ENCODE measurements around the gene TDP2.
A peak's percentile ranks its signal among the peaks of the same experiment; 100 is the strongest.
"Not testable (repeated sequence)": the region's sequence is repeated elsewhere in the genome, so short reads cannot be mapped to it uniquely, and the experiment has no call there.

Gene TDP2, protein sequence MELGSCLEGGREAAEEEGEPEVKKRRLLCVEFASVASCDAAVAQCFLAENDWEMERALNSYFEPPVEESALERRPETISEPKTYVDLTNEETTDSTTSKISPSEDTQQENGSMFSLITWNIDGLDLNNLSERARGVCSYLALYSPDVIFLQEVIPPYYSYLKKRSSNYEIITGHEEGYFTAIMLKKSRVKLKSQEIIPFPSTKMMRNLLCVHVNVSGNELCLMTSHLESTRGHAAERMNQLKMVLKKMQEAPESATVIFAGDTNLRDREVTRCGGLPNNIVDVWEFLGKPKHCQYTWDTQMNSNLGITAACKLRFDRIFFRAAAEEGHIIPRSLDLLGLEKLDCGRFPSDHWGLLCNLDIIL
- long read RNA-seq, donor 1, transcript TDP2-202 (7 exons, 2,071 nt): major isoform, 11 of 13 reads
- long read RNA-seq, donor 1, partial matches to known transcripts: 0 of 13 reads
- long read RNA-seq, donor 1, other reads (novel, unspliced or antisense): 0 of 13 reads
- long read RNA-seq, donor 2, transcript TDP2-202 (7 exons, 2,071 nt): major isoform, 8 of 10 reads
- long read RNA-seq, donor 2, partial matches to known transcripts: 0 of 10 reads
- long read RNA-seq, donor 2, other reads (novel, unspliced or antisense): 0 of 10 reads
- long read RNA-seq, donor 3, partial matches to known transcripts: 19 of 61 reads
- long read RNA-seq, donor 3, other reads (novel, unspliced or antisense): 37 of 61 reads
- long read RNA-seq, donor 4, transcript TDP2-202 (7 exons, 2,071 nt): major isoform, 9 of 18 reads
- long read RNA-seq, donor 4, partial matches to known transcripts: 7 of 18 reads
- long read RNA-seq, donor 4, other reads (novel, unspliced or antisense): 0 of 18 reads
- long read RNA-seq, donor 5, transcript TDP2-202 (7 exons, 2,071 nt): major isoform, 15 of 18 reads
- long read RNA-seq, donor 5, partial matches to known transcripts: 0 of 18 reads
- long read RNA-seq, donor 5, other reads (novel, unspliced or antisense): 0 of 18 reads
- long read RNA-seq, donor 6, transcript TDP2-202 (7 exons, 2,071 nt): major isoform, 12 of 17 reads
- long read RNA-seq, donor 6, partial matches to known transcripts: 5 of 17 reads
- long read RNA-seq, donor 6, other reads (novel, unspliced or antisense): 0 of 17 reads
- long read RNA-seq, donor 7, transcript TDP2-205 (2 exons, 714 nt): minor isoform, 9 of 294 reads
- long read RNA-seq, donor 7, transcript TDP2-202 (7 exons, 2,071 nt): major isoform, 18 of 294 reads
- long read RNA-seq, donor 7, partial matches to known transcripts: 267 of 294 reads
- long read RNA-seq, donor 7, other reads (novel, unspliced or antisense): 0 of 294 reads
- long read RNA-seq, donor 8, transcript TDP2-202 (7 exons, 2,071 nt): major isoform, 15 of 24 reads
- long read RNA-seq, donor 8, partial matches to known transcripts: 5 of 24 reads
- long read RNA-seq, donor 8, other reads (novel, unspliced or antisense): 0 of 24 reads

DNA sequence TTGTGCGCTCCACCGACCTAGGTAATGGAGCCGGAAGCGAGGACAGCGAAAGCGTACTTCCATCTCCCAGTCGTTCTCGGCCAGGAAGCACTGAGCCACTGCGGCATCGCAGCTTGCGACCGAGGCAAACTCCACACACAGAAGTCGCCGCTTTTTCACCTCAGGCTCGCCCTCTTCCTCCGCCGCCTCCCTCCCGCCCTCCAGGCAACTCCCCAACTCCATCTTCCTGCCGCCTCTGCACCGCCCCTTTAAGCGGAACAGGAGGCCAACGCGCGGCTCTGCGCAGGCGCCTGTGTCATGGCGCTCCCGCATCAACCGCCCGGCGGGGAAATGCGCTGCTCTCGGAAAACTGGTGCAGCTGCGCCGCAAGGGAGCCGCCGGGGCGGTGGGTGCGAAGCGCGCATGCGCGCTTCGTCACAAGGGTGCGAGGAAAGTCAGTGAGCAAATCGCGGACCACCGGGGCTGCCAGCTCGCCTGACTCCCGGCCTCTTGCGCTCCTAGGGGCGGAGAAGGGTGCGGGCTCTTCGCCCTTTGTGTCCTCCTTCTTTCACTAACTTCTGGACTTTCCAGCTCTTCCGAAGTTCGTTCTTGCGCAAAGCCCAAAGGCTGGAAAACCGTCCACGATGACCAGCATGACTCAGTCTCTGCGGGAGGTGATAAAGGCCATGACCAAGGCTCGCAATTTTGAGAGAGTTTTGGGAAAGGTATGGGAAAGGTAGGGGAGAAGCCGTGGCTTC is at the start of gene TDP2, which contains the start of gene ACOT13:
Gene TDP2, minus strand, starts transcription at position 259 of the 737 bp plus-strand sequence. Its CDS starts 37 bp downstream, at position 222.
Gene ACOT13, plus strand, starts transcription at position 437 of the 737 bp plus-strand sequence. Its CDS starts 187 bp downstream, at position 624.
- DNase-seq: peak; percentile 92

GRCh38 chr6:24710519-24711303 is 44.0 kb upstream of the TDP2 start:
- no peak for DNase-seq

GRCh38 chr6:24709014-24709711 is 42.5 kb upstream of the TDP2 start:
- no peak for DNase-seq

GRCh38 chr6:24708612-24709011 is 41.9 kb upstream of the TDP2 start:
- DNase-seq: no peak

- DNase-seq: no peak
These were observed 37.8 kb upstream of the TDP2 start for GRCh38 chr6:24704468-24704867.

DNA sequence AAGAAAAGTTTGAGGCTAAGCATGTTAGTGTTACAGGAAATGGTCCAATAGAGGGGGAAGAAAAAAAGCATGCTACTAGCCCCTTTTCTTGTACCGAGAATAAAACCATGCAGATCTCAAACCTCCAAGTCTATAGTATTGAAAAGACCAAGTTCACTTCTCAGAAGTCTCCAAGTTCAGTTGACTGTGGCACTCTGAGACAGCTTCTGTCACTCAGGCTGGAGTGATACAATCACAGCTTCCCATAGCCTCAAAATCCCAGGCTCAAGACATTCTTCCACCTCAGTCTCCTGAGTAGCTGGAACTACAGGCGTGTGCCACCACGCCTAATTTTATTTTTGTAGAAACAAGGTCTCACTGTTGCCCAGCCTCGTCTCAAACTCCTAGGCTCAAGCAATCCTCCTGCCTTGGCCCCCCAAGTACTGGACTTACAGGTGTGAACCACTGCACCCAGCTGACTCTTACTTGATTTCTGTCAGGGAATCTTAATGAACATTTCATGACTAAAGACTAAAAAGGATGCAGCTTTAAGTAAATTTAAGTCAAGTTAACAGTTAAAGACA is 36.1 kb upstream of the TDP2 start:
- DNase-seq: no peak

GRCh38 chr6:24699521-24700359 is 33.0 kb upstream of the TDP2 start:
- DNase-seq: no peak

- no peak for DNase-seq
These were observed 29.4 kb upstream of the TDP2 start for GRCh38 chr6:24696097-24696496.

GRCh38 chr6:24695635-24696034 is 28.9 kb upstream of the TDP2 start:
- not testable (repeated sequence) for DNase-seq

- no peak for DNase-seq
These were observed 27.5 kb upstream of the TDP2 start for GRCh38 chr6:24694198-24694597.

GRCh38 chr6:24692848-24693592 is 26.3 kb upstream of the TDP2 start:
- DNase-seq: no peak

GRCh38 chr6:24692415-24692814 is 25.7 kb upstream of the TDP2 start:
- DNase-seq: no peak

DNA sequence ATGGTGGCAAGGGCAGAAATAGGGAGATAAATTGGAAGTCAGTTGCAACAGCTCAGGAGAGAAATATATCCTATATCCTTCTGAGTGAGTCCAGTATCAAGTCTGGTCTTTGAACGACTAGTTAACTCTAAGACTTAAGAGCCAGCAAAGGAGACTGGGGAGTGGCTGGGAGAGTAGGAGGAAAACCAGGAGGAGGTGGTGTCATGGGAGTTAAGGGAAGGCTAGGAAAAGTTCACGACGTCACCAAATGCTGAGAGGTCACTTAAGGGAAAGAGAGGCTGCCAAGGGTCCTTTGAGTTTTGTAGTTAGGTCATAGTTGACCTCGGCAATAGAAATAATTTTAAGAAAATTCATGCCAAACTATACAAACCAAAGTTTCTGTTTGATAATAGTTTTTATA is 25.3 kb upstream of the TDP2 start:
- DNase-seq: no peak

DNA sequence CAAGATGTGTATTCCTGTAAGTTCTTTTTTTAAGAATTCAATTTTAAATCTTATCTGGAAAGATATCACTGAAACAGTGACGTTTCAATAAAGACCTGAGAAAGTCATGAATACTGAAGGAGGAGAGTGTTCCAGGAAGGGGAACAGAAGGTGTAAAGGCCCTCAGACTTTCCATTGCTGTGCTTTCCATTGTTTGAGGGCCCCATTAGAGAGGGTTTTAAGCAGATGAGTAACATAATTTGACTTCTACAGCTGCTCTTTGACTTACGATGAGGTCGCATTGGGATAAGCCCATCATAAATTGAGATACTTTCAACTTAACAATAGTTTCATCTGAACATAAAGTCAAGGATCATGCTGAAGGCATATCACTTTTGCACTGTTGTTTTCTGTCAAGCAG is 24.9 kb upstream of the TDP2 start:
- DNase-seq: no peak

DNA sequence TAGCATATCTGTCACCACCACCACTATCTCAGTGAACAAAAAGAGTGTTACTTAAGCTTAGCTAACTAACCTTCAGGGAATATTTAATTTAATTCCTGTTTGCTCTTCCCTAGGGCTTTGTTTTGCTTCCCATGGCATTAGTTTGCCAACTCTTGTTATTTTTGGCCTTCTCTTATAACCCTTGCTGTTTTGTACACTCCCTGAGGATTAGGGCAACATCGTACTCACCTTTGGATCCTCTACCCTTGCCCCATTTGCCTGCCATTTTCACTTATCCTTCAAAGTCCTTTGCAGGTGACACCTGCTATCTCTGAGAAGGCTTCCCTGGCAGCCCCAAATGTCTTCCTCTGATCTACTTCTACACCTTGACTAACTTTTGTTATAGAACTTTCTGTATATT is 23.9 kb upstream of the TDP2 start:
- no peak for DNase-seq

GRCh38 chr6:24689964-24690363 is 23.3 kb upstream of the TDP2 start:
- no peak for DNase-seq

GRCh38 chr6:24686946-24687345 is 20.2 kb upstream of the TDP2 start:
- no peak for DNase-seq

GRCh38 chr6:24686408-24686807 is 19.7 kb upstream of the TDP2 start:
- DNase-seq: no peak

All from right kidney (tissue), 9 donors.